CD4-positive, alpha-beta T cell treated with Interleukin-6 at 100 ng/mL for 8 hours (primary cell): ENCODE data around the gene COL5A1.

ENCODE experiments used
- DNase-seq: peaks from one replicate; pipeline ENCODE4 v3.0.0-alpha.2; 2020; ENCODE audit warnings: mixed read lengths, low spot score

COL5A1 gene

GRCh38 chr9:134606951-134607731 is 34.5 kb upstream of the COL5A1 start:
- DNase-seq: no peak

- no peak for DNase-seq
Measured at GRCh38 chr9:134607971-134608370, 33.6 kb upstream of the COL5A1 start.

GRCh38 chr9:134611046-134611445 is 30.6 kb upstream of the COL5A1 start:
- DNase-seq: no peak

GRCh38 chr9:134612309-134612708 is 29.3 kb upstream of the COL5A1 start:
- no peak for DNase-seq

- DNase-seq: no peak
Measured at GRCh38 chr9:134612715-134613114, 28.9 kb upstream of the COL5A1 start.

GRCh38 chr9:134614256-134614655 is 27.3 kb upstream of the COL5A1 start:
- no peak for DNase-seq

GRCh38 chr9:134616341-134616740 is 25.3 kb upstream of the COL5A1 start:
- no peak for DNase-seq

- no peak for DNase-seq
Measured at GRCh38 chr9:134617246-134617645, 24.4 kb upstream of the COL5A1 start.

GRCh38 chr9:134617836-134618162 is 23.8 kb upstream of the COL5A1 start:
- DNase-seq: no peak

- DNase-seq: no peak
Measured at GRCh38 chr9:134618163-134618832, 23.3 kb upstream of the COL5A1 start.

GRCh38 chr9:134618833-134619447 is 22.7 kb upstream of the COL5A1 start:
- no peak for DNase-seq

- DNase-seq: no peak
Measured at GRCh38 chr9:134619448-134619982, 22.1 kb upstream of the COL5A1 start.

GRCh38 chr9:134619983-134620661 is 21.5 kb upstream of the COL5A1 start:
- no peak for DNase-seq

GRCh38 chr9:134620751-134621557 is 20.6 kb upstream of the COL5A1 start:
- no peak for DNase-seq

GRCh38 chr9:134621558-134622110 is 20.0 kb upstream of the COL5A1 start:
- DNase-seq: no peak

- no peak for DNase-seq
Measured at GRCh38 chr9:134622896-134623257, 18.7 kb upstream of the COL5A1 start.

- no peak for DNase-seq
Measured at GRCh38 chr9:134623258-134624066, 18.1 kb upstream of the COL5A1 start.

GRCh38 chr9:134624137-134624591 is 17.4 kb upstream of the COL5A1 start:
- no peak for DNase-seq

- no peak for DNase-seq
Measured at GRCh38 chr9:134624621-134625181, 16.9 kb upstream of the COL5A1 start.
